PC-9 (cell line): ENCODE measurements around the gene MOK. TPM values are rescaled to one million over a fixed set of nuclear protein-coding genes. Genes with fewer than 3 reads are reported as not detected.

Experiments
- BruUV-seq: library from RNA; stranded (reverse); fragments of 400-500 nt; replicated peaks from 2 replicates; lab custom pipeline; 2021; lab: Mats Ljungman, UMichigan
- CTCF ChIA-PET: fragments of 300-600 bp; sonication (Branson Sonifier 250); formaldehyde crosslinking; loops from one replicate; lab custom pipeline; 2022; ENCODE audit warnings: antibody characterized with exemption; lab: Charles Lee
- POLR2A ChIA-PET: fragments of 300-600 bp; sonication (Branson Sonifier 250); formaldehyde crosslinking; loops from one replicate; lab custom pipeline; 2022; ENCODE audit warnings: antibody characterized with exemption; ENCODE audit not compliant: unreplicated experiment; lab: Charles Lee
- DNase-seq, 2 experiments: peaks; one replicate each; pipeline versions ENCODE4 v3.0.0 to v3.0.0-alpha.2; 2015 to 2022; ENCODE audit warnings: mixed read lengths in 1 of 2
- H2AFZ ChIP-seq: fragments of 200-600 bp; sonication (generic); 2 replicates; pipeline ENCODE4 v1.8.1; 2017; ENCODE audit warnings: antibody characterized with exemption
- H3F3A ChIP-seq: fragments of 200-600 bp; sonication (generic); 2 replicates; pipeline ENCODE4 v1.8.1; 2017; ENCODE audit warnings: antibody characterized with exemption, mild to moderate bottlenecking, low read depth; ENCODE audit not compliant: insufficient read depth
- H3K27ac ChIP-seq: fragments of 200-600 bp; sonication (generic); 2 replicates; pipeline ENCODE4 v1.6.1; 2016; ENCODE audit warnings: mixed run types
- H3K27me3 ChIP-seq: fragments of 200-600 bp; sonication (generic); 2 replicates; pipeline ENCODE4 v1.6.1; 2016; ENCODE audit warnings: low read depth, mixed run types; ENCODE audit not compliant: insufficient read depth
- H3K36me3 ChIP-seq: fragments of 200-600 bp; sonication (generic); 2 replicates; pipeline ENCODE4 v1.6.1; 2016; ENCODE audit warnings: low read depth, mixed run types
- H3K4me1 ChIP-seq: fragments of 200-600 bp; sonication (generic); replicated peaks from 2 replicates; pipeline ENCODE4 v1.6.1; 2016; ENCODE audit warnings: mixed run types; ENCODE audit not compliant: insufficient read depth
- H3K4me2 ChIP-seq: fragments of 200-600 bp; sonication (generic); 2 replicates; pipeline ENCODE4 v1.6.1; 2017; ENCODE audit warnings: mixed run types
- H3K4me3 ChIP-seq: fragments of 200-600 bp; sonication (generic); 2 replicates; pipeline ENCODE4 v1.6.1; 2016; ENCODE audit warnings: mixed run types
- H3K79me2 ChIP-seq: fragments of 200-600 bp; sonication (generic); 2 replicates; pipeline ENCODE4 v1.6.1; 2017; ENCODE audit warnings: low read depth, mixed run types
- H3K9me2 ChIP-seq: fragments of 200-600 bp; sonication (generic); 2 replicates; pipeline ENCODE4 v1.8.1; 2017; ENCODE audit warnings: mild to moderate bottlenecking; ENCODE audit not compliant: insufficient read depth
- H3K9me3 ChIP-seq: fragments of 200-600 bp; sonication (generic); 2 replicates; pipeline ENCODE4 v1.8.1; 2016; ENCODE audit warnings: low read depth; ENCODE audit not compliant: insufficient read depth
- H4K20me1 ChIP-seq: fragments of 200-600 bp; sonication (generic); 2 replicates; pipeline ENCODE4 v1.8.1; 2017; ENCODE audit not compliant: insufficient read depth
- CTCF ChIP-seq: fragments of 200-600 bp; sonication (generic); conservative IDR thresholded peaks from 2 replicates; pipeline ENCODE4 v1.6.1; 2017; ENCODE audit warnings: mixed run types, antibody characterized with exemption, mild to moderate bottlenecking, moderate library complexity
- EZH2 ChIP-seq: fragments of 200-600 bp; sonication (generic); IDR thresholded peaks from 2 replicates; pipeline ENCODE4 v1.8.0; 2017; ENCODE audit warnings: antibody characterized with exemption, low read depth
- intact Hi-C: fragments of 100-400 bp; cut with micrococcal nuclease; formaldehyde crosslinking; loops from one replicate; pipeline ENCODE4 v1.10.0; 2022; ENCODE audit not compliant: unreplicated experiment
- total RNA-seq: library from RNA; stranded (reverse); gene quantifications from 2 replicates; pipeline ENCODE4 v1.2.3, GENCODE V29; 2021

The MOK gene
- total RNA-seq, 1 experiment from 2014 or later, result 74.3 TPM

- no peak for DNase-seq
- H3F3A ChIP-seq, result peaks cover 17% of the 10 kb centered on the region
- no peak overlapping the region for H3K4me2 ChIP-seq
- ChIA-PET POLR2A (no interaction called here), CTCF (no interaction called here)
- no peaks in the 10 kb centered on the region for H3K9me2 ChIP-seq
- H3K79me2 ChIP-seq, result no peaks in the 10 kb centered on the region
- no peaks in the 10 kb centered on the region for H3K4me1 ChIP-seq
- no peak overlapping the region for H3K27ac ChIP-seq
- no peaks in the 10 kb centered on the region for H3K27me3 ChIP-seq
- H3K9me3 ChIP-seq, result no peaks in the 10 kb centered on the region
- intact Hi-C loops, result no loop called here
- no peak overlapping the region for H2AFZ ChIP-seq
- no TSS peak for BruUV-seq
- no peak overlapping the region for H3K4me3 ChIP-seq
- no peaks in the 10 kb centered on the region for H3K36me3 ChIP-seq
- no peaks in the 10 kb centered on the region for H4K20me1 ChIP-seq
- TF ChIP-seq CTCF (no peak), EZH2 (no peak)
Measured at GRCh38 chr14:102229071-102229738, 75.8 kb downstream of the MOK start.

GRCh38 chr14:102227184-102227964 lies 77.6 kb downstream of the MOK start:
- H3K79me2 ChIP-seq, result no peaks in the 10 kb centered on the region
- no peaks in the 10 kb centered on the region for H3K9me2 ChIP-seq
- intact Hi-C loops, result no loop called here
- H3F3A ChIP-seq, result peaks cover 22% of the 10 kb centered on the region
- no peak overlapping the region for H3K4me3 ChIP-seq
- no peak overlapping the region for H3K27ac ChIP-seq
- ChIA-PET CTCF (interaction anchor here (0.9 kb wide), 1 partner anchor 9 kb away, joined by 3 read pairs; no protein-coding TSS in a partner anchor), POLR2A (no interaction called here)
- DNase-seq, result no peak
- TF ChIP-seq CTCF (no peak), EZH2 (no peak)
- H3K36me3 ChIP-seq, result 0 out of 2 replicates have a peak, but pooled peaks cover 4% of the 10 kb centered on the region
- H3K4me2 ChIP-seq, result no peak overlapping the region
- no TSS peak for BruUV-seq
- H3K9me3 ChIP-seq, result no peaks in the 10 kb centered on the region
- H3K27me3 ChIP-seq, result no peaks in the 10 kb centered on the region
- no peak overlapping the region for H2AFZ ChIP-seq
- H3K4me1 ChIP-seq, result no peaks in the 10 kb centered on the region
- no peaks in the 10 kb centered on the region for H4K20me1 ChIP-seq

- Histone ChIP-seq H2AFZ (no peak overlapping the region), H3K4me2 (no peak overlapping the region), H3K9me3 (no peaks in the 10 kb centered on the region), H3K79me2 (no peaks in the 10 kb centered on the region), H3K27me3 (no peaks in the 10 kb centered on the region), H3F3A (peaks cover 23% of the 10 kb centered on the region), H3K4me3 (no peak overlapping the region), H3K36me3 (0 out of 2 replicates have a peak, but pooled peaks cover 4% of the 10 kb centered on the region), H3K4me1 (no peaks in the 10 kb centered on the region), H3K27ac (no peak overlapping the region), H3K9me2 (no peaks in the 10 kb centered on the region), H4K20me1 (no peaks in the 10 kb centered on the region)
- no peak for DNase-seq
- POLR2A ChIA-PET, result no interaction called here
- intact Hi-C loops, result no loop called here
- TF ChIP-seq CTCF (no peak), EZH2 (no peak)
- BruUV-seq, result no TSS peak
- CTCF ChIA-PET, result interaction anchor here (0.6 kb wide), 1 partner anchor 38 kb away, joined by 4 read pairs; no protein-coding TSS in a partner anchor
Measured at GRCh38 chr14:102226356-102227125, 78.4 kb downstream of the MOK start.
